A549 (cell line): ENCODE results near the gene TMEM54. TPM values are rescaled to one million over a fixed set of nuclear protein-coding genes. Genes with fewer than 3 reads are reported as not detected.

Experiments
- ATAC-seq, 2 experiments: fragments of 200-7000 bp in 1 of 2; fragments of >200 bp in 1 of 2; cut with Nextera tagmentation in 1 of 2; cut with Tn5 transposase in 1 of 2; 3 replicates each; pipeline versions ENCODE4 v1.8.0 to v1.9.1; 2018 to 2020; ENCODE audit warnings: mild to moderate bottlenecking in 1 of 2, moderate library complexity in 1 of 2
- CTCF ChIA-PET: fragments of 300-600 bp; sonication (Branson Sonifier 250); formaldehyde crosslinking; extraction: SDS; loops from one replicate; lab custom pipeline; 2021; ENCODE audit warnings: antibody characterized with exemption, inconsistent platforms; lab: Yijun Ruan, JAX
- POLR2A ChIA-PET: fragments of 350-600 bp; formaldehyde crosslinking; extraction: SDS; loops from one replicate; lab custom pipeline; 2021; ENCODE audit warnings: antibody characterized with exemption, inconsistent platforms; lab: Yijun Ruan, JAX
- DNase-seq, 2 experiments: peaks; one replicate each; pipeline versions ENCODE4 v3.0.0 to v3.0.0-alpha.2; 2011 to 2016; ENCODE audit warnings: low read depth in 1 of 2, low spot score in 1 of 2
- FAIRE-seq: peaks from 2 replicates; lab custom pipeline; 2011; peaks lifted over from hg19 to GRCh38; lab: Jason Lieb, UNC
- H3K27ac ChIP-seq, 2 experiments: fragments of >200 bp; sonication (Bioruptor Twin); formaldehyde crosslinking; 3 replicates each; pipeline ENCODE4 v1.5.1; 2016 to 2017
- H3K4me1 ChIP-seq: fragments of >200 bp; sonication (Bioruptor Twin); formaldehyde crosslinking; 3 replicates; pipeline ENCODE4 v1.6.1; 2016
- H3K4me2 ChIP-seq: fragments of >200 bp; sonication (Bioruptor Twin); formaldehyde crosslinking; 3 replicates; pipeline ENCODE4 v1.6.1; 2016
- H3K4me3 ChIP-seq: fragments of >200 bp; sonication (Bioruptor Twin); formaldehyde crosslinking; 3 replicates; pipeline ENCODE4 v1.5.1; 2016
- H3K9me3 ChIP-seq: fragments of >200 bp; sonication (Bioruptor Twin); formaldehyde crosslinking; 3 replicates; pipeline ENCODE4 v1.6.1; 2016
- CBX2 ChIP-seq: fragments of 200-600 bp; sonication (generic); IDR thresholded peaks from 2 replicates; pipeline ENCODE4 v1.6.1; 2016; ENCODE audit warnings: low read depth, mild to moderate bottlenecking, borderline replicate concordance
- CHD2 ChIP-seq: fragments of 150-350 bp; IDR thresholded peaks from 2 replicates; pipeline ENCODE4 v1.6.1; 2014; ENCODE audit warnings: low read length; ENCODE audit not compliant: partially characterized antibody
- ESRRA ChIP-seq: fragments of 150-350 bp; IDR thresholded peaks from 2 replicates; pipeline ENCODE4 v1.6.1; 2014; ENCODE audit warnings: mild to moderate bottlenecking, low read length, borderline replicate concordance
- FOXS1 ChIP-seq: fragments of 250-450 bp; sonication (Bioruptor Pico); IDR thresholded peaks from 2 replicates; pipeline ENCODE4 v1.5.0; 2020; ENCODE audit warnings: mild to moderate bottlenecking, moderate library complexity
- HDAC2 ChIP-seq: fragments of 200-600 bp; sonication (generic); IDR thresholded peaks from 2 replicates; pipeline ENCODE4 v1.6.1; 2016
- HEYL ChIP-seq: fragments of 250-450 bp; sonication (Bioruptor Pico); IDR thresholded peaks from 2 replicates; pipeline ENCODE4 v1.8.0; 2021; ENCODE audit warnings: mild to moderate bottlenecking, moderate library complexity
- HOXA7 ChIP-seq: fragments of 250-450 bp; sonication (Bioruptor Pico); IDR thresholded peaks from 2 replicates; pipeline ENCODE4 v1.5.0; 2020; ENCODE audit warnings: mild to moderate bottlenecking, moderate library complexity
- HOXB13 ChIP-seq: fragments of 250-450 bp; sonication (Bioruptor Pico); IDR thresholded peaks from 2 replicates; pipeline ENCODE4 v1.5.0; 2020; ENCODE audit warnings: low read depth, mild to moderate bottlenecking, moderate library complexity
- HOXB5 ChIP-seq: fragments of 250-450 bp; sonication (Bioruptor Pico); IDR thresholded peaks from 2 replicates; pipeline ENCODE4 v1.5.0; 2020; ENCODE audit warnings: mild to moderate bottlenecking, moderate library complexity
- JUN ChIP-seq, 2 experiments: fragments of >200 bp; sonication (Bioruptor Twin); formaldehyde crosslinking; IDR thresholded peaks; 2 replicates in 1 of 2; 3 replicates in 1 of 2; pipeline ENCODE4 v1.6.1; 2016 to 2017
- KDM5A ChIP-seq: fragments of 200-600 bp; sonication (generic); IDR thresholded peaks from 2 replicates; pipeline ENCODE4 v1.6.1; 2016; ENCODE audit warnings: antibody characterized with exemption, mild to moderate bottlenecking
- MAZ ChIP-seq: fragments of 150-350 bp; IDR thresholded peaks from 2 replicates; pipeline ENCODE4 v1.6.1; 2014; ENCODE audit warnings: antibody characterized with exemption, low read depth, low read length, borderline replicate concordance
- NPAS2 ChIP-seq: fragments of 250-450 bp; sonication (Bioruptor Pico); IDR thresholded peaks from 2 replicates; pipeline ENCODE4 v1.8.0; 2022; ENCODE audit warnings: mild to moderate bottlenecking, moderate library complexity, borderline replicate concordance
- PHF8 ChIP-seq: fragments of 200-600 bp; sonication (generic); IDR thresholded peaks from 2 replicates; pipeline ENCODE4 v1.6.1; 2016; ENCODE audit warnings: low read depth, mild to moderate bottlenecking, antibody characterized with exemption, moderate library complexity, borderline replicate concordance
- TP53 ChIP-seq: fragments of 250-450 bp; sonication (Bioruptor Pico); IDR thresholded peaks from 2 replicates; pipeline ENCODE4 v1.5.0; 2021; ENCODE audit warnings: mild to moderate bottlenecking, moderate library complexity
- ZNF302 ChIP-seq: fragments of 250-450 bp; sonication (Bioruptor Pico); IDR thresholded peaks from 2 replicates; pipeline ENCODE4 v1.9.0; 2021; ENCODE audit warnings: inconsistent platforms, mild to moderate bottlenecking, moderate library complexity
- WGBS: methylation state at CpG from one replicate; pipeline ENCODE4 v1.1.6; 2017; ENCODE audit errors: missing lambda C conversion rate; 5-methylcytosine and 5-hydroxymethylcytosine counted together
- polyA plus RNA-seq, 4 experiments: library from polyadenylated mRNA; depleted of rRNA in 3 of 4; stranded (reverse); fragments of >200 nt; fragmentation: RNase III in 1 of 4; extraction: RNeasy Plus Mini Kit Qiagen cat#74134 plus additional on column Dnase treatment in 1 of 4; gene quantifications; 2 replicates in 3 of 4; 3 replicates in 1 of 4; pipeline ENCODE4 v1.2.3, GENCODE V29; 2011 to 2017
- TF ChIP-seq, protein P1 (sequence below): fragments of >200 bp; sonication (Bioruptor Twin); formaldehyde crosslinking; IDR thresholded peaks from 2 replicates; pipeline ENCODE4 v1.6.1; 2016
- TF ChIP-seq, protein P2 (sequence below): fragments of 200-600 bp; sonication (generic); IDR thresholded peaks from 2 replicates; pipeline ENCODE4 v1.6.1; 2016; ENCODE audit warnings: antibody characterized with exemption, mild to moderate bottlenecking, moderate library complexity
- TF ChIP-seq, protein P3 (sequence below): IDR thresholded peaks from 2 replicates; pipeline ENCODE4 v1.6.1; 2012
- TF ChIP-seq, protein P4 (sequence below): fragments of 250-450 bp; sonication (Bioruptor Pico); IDR thresholded peaks from 2 replicates; pipeline ENCODE4 v1.5.0; 2020; ENCODE audit warnings: low read depth, mild to moderate bottlenecking, moderate library complexity

The TMEM54 gene
- polyA plus RNA-seq, 2 of the 4 experiments (the other 2 are of a cell fraction): 22.1 to 29.7 TPM

GRCh38 chr1:32877211-32878110, 23.7 kb downstream of the TMEM54 start:
- ChIA-PET POLR2A (no interaction called here), CTCF (interaction anchor here (0.6 to 3.9 kb wide), 12 partner anchors 8 to 209 kb away, joined by 3 to 40 read pairs (median 4); partner anchors contain the start of gene HPCA)
- 83% methylated on average over 9 of the region's 13 CpGs for WGBS
- Histone ChIP-seq H3K27ac (no peak overlapping the region), H3K4me3 (no peak overlapping the region), H3K4me2 (no peak overlapping the region), H3K4me1 (no peaks in the 10 kb centered on the region), H3K9me3 (no peaks in the 10 kb centered on the region)
- FAIRE-seq (no peak), ATAC-seq (no peak), DNase-seq (no peak)
- no peak for TF ChIP-seq MAZ
- TF ChIP-seq HOXA7 (CRISPR knock-in tag): no peak
- no peak for TF ChIP-seq JUN (IDR thresholded peaks at IDR 0.05)
- TF ChIP-seq ESRRA: no peak
- TF ChIP-seq, protein P1, sequence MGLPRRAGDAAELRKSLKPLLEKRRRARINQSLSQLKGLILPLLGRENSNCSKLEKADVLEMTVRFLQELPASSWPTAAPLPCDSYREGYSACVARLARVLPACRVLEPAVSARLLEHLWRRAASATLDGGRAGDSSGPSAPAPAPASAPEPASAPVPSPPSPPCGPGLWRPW: no peak
- TF ChIP-seq HOXB5 (CRISPR knock-in tag): no peak
- no peak for TF ChIP-seq NPAS2
- no peak for TF ChIP-seq TP53 (CRISPR knock-in tag)
- TF ChIP-seq, protein P2, sequence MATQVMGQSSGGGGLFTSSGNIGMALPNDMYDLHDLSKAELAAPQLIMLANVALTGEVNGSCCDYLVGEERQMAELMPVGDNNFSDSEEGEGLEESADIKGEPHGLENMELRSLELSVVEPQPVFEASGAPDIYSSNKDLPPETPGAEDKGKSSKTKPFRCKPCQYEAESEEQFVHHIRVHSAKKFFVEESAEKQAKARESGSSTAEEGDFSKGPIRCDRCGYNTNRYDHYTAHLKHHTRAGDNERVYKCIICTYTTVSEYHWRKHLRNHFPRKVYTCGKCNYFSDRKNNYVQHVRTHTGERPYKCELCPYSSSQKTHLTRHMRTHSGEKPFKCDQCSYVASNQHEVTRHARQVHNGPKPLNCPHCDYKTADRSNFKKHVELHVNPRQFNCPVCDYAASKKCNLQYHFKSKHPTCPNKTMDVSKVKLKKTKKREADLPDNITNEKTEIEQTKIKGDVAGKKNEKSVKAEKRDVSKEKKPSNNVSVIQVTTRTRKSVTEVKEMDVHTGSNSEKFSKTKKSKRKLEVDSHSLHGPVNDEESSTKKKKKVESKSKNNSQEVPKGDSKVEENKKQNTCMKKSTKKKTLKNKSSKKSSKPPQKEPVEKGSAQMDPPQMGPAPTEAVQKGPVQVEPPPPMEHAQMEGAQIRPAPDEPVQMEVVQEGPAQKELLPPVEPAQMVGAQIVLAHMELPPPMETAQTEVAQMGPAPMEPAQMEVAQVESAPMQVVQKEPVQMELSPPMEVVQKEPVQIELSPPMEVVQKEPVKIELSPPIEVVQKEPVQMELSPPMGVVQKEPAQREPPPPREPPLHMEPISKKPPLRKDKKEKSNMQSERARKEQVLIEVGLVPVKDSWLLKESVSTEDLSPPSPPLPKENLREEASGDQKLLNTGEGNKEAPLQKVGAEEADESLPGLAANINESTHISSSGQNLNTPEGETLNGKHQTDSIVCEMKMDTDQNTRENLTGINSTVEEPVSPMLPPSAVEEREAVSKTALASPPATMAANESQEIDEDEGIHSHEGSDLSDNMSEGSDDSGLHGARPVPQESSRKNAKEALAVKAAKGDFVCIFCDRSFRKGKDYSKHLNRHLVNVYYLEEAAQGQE: no peak
- TF ChIP-seq KDM5A: no peak
- TF ChIP-seq, protein P3, sequence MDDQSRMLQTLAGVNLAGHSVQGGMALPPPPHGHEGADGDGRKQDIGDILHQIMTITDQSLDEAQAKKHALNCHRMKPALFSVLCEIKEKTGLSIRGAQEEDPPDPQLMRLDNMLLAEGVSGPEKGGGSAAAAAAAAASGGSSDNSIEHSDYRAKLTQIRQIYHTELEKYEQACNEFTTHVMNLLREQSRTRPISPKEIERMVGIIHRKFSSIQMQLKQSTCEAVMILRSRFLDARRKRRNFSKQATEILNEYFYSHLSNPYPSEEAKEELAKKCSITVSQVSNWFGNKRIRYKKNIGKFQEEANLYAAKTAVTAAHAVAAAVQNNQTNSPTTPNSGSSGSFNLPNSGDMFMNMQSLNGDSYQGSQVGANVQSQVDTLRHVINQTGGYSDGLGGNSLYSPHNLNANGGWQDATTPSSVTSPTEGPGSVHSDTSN: no peak
- TF ChIP-seq CHD2: no peak
- no peak for TF ChIP-seq HOXB13 (CRISPR knock-in tag)
- TF ChIP-seq PHF8: no peak
- TF ChIP-seq FOXS1 (CRISPR knock-in tag): no peak
- TF ChIP-seq, protein P4, sequence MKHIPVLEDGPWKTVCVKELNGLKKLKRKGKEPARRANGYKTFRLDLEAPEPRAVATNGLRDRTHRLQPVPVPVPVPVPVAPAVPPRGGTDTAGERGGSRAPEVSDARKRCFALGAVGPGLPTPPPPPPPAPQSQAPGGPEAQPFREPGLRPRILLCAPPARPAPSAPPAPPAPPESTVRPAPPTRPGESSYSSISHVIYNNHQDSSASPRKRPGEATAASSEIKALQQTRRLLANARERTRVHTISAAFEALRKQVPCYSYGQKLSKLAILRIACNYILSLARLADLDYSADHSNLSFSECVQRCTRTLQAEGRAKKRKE (CRISPR knock-in tag): no peak
- TF ChIP-seq CBX2: no peak
- no peak for TF ChIP-seq HDAC2
- TF ChIP-seq ZNF302 (CRISPR knock-in tag): no peak
- no peak for TF ChIP-seq HEYL (CRISPR knock-in tag)
